ENCODE results near the gene MRPL50.

Gene MRPL50

DNA sequence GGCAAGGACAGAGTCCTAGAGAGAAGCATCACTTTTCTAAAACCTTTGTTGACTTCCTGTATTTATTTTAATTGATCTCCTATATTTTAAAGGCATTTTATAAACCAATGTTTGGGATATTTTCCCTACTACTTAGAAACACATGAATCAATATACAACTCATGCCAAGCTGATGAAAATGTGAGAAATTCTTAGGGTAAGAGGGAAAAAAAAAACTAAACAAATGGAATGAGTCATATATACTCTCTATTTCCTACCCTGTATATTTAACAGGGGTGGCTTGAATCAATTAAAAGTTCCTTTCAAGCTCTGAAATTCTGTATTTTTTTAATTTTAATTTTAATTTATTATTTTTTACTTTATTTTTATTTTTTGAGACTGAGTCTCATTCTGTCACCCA lies 33.2 kb downstream of the MRPL50 start:
- DNase-seq (ENCODE audit: low spot score), result no peak
- in situ Hi-C loops (cut with MboI; ENCODE audit: low sequenced_read_pairs, unreplicated experiment), result no loop called here
- TF ChIP-seq, protein P1, sequence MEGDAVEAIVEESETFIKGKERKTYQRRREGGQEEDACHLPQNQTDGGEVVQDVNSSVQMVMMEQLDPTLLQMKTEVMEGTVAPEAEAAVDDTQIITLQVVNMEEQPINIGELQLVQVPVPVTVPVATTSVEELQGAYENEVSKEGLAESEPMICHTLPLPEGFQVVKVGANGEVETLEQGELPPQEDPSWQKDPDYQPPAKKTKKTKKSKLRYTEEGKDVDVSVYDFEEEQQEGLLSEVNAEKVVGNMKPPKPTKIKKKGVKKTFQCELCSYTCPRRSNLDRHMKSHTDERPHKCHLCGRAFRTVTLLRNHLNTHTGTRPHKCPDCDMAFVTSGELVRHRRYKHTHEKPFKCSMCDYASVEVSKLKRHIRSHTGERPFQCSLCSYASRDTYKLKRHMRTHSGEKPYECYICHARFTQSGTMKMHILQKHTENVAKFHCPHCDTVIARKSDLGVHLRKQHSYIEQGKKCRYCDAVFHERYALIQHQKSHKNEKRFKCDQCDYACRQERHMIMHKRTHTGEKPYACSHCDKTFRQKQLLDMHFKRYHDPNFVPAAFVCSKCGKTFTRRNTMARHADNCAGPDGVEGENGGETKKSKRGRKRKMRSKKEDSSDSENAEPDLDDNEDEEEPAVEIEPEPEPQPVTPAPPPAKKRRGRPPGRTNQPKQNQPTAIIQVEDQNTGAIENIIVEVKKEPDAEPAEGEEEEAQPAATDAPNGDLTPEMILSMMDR (IDR thresholded peaks at IDR 0.05; ENCODE audit: borderline replicate concordance, control extremely low read depth, extremely low read depth, insufficient read depth, missing control alignments), result no peak

DNA sequence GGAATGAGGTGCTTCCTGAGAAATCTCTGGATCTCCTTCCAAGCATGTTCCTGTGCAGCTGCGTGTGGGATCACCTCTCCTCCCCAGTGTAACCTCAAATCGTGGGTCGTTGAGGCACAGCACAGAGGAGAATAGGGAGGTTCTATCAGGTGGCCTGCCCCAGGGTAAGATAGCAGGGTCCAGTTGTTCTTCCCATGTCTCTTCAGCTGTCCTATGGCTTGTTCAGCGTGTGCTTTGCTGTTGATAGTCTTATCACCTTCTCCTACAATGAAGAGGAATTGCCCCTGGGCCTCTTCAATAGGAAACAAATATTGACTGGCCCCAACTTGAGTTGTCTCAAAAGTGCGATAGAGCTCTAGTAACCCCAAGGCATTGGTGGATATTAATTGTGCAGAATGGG lies 36.0 kb downstream of the MRPL50 start:
- DNase-seq (ENCODE audit: low spot score), result no peak
- in situ Hi-C loops (cut with MboI; ENCODE audit: low sequenced_read_pairs, unreplicated experiment), result no loop called here
- TF ChIP-seq, protein P1 (IDR thresholded peaks at IDR 0.05; ENCODE audit: borderline replicate concordance, control extremely low read depth, extremely low read depth, insufficient read depth, missing control alignments), result no peak

DNA sequence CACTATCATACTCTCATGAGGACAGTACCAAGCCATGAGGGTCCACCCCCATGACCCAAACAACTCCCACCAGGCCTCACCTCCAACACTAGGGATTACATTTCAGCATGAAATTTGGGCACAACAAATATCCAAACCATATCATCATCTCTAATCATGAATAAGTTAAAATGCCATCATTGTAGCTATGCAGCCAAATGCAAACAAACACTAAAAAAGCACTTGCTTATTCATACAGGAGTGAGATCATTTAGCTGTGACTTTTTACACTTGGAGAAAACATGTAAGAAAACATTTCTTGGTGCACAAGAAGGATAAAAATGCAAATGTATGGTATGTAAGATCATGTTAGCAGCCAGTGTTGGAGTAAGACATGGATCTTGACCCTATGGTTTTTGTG lies 37.8 kb downstream of the MRPL50 start:
- TF ChIP-seq, protein P1 (IDR thresholded peaks at IDR 0.05; ENCODE audit: borderline replicate concordance, control extremely low read depth, extremely low read depth, insufficient read depth, missing control alignments), result no peak
- no peak for DNase-seq (ENCODE audit: low spot score)
- in situ Hi-C loops (cut with MboI; ENCODE audit: low sequenced_read_pairs, unreplicated experiment), result no loop called here

DNA sequence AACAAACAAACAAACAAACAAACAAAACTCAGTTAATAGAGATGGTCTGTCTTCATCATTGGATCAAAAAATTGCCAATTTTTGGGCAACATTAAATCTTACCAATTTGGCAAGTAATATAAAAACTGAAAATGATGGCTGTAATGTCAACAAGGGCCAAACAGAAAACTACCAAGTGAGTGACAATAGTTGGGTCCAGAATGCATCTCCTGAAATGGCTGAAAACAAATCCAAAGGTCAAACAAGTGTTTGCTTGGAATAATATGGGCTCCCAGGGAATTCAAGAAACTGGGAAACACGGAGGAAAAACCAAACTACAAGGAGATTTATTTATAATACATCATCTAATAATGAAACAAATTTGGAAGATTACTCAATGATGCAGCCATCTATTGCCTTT lies 38.7 kb downstream of the MRPL50 start:
- no peak for DNase-seq (ENCODE audit: low spot score)
- in situ Hi-C loops (cut with MboI; ENCODE audit: low sequenced_read_pairs, unreplicated experiment), result no loop called here
- TF ChIP-seq, protein P1 (IDR thresholded peaks at IDR 0.05; ENCODE audit: borderline replicate concordance, control extremely low read depth, extremely low read depth, insufficient read depth, missing control alignments), result no peak

DNA sequence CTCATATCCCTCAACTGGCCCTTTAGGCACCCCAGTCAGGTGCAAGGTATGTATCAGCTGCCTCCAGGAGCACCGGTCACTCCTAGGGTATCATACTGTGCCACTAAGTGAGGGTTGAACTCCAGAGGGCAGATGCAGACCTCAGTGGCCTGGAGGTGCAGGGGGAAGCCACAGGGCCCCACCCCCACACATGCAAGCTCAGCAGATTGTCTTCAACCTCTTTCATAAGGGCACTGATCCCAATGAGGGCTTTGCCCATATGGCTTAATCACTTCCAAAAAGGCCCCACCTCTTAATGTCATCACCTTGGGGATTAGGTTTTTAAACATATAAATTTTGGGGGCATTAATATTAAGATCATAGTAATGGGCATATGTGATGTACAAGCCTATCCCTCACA lies 41.8 kb downstream of the MRPL50 start:
- in situ Hi-C loops (cut with MboI; ENCODE audit: low sequenced_read_pairs, unreplicated experiment), result no loop called here
- no peak for DNase-seq (ENCODE audit: low spot score)
- TF ChIP-seq, protein P1 (IDR thresholded peaks at IDR 0.05; ENCODE audit: borderline replicate concordance, control extremely low read depth, extremely low read depth, insufficient read depth, missing control alignments), result no peak

DNA sequence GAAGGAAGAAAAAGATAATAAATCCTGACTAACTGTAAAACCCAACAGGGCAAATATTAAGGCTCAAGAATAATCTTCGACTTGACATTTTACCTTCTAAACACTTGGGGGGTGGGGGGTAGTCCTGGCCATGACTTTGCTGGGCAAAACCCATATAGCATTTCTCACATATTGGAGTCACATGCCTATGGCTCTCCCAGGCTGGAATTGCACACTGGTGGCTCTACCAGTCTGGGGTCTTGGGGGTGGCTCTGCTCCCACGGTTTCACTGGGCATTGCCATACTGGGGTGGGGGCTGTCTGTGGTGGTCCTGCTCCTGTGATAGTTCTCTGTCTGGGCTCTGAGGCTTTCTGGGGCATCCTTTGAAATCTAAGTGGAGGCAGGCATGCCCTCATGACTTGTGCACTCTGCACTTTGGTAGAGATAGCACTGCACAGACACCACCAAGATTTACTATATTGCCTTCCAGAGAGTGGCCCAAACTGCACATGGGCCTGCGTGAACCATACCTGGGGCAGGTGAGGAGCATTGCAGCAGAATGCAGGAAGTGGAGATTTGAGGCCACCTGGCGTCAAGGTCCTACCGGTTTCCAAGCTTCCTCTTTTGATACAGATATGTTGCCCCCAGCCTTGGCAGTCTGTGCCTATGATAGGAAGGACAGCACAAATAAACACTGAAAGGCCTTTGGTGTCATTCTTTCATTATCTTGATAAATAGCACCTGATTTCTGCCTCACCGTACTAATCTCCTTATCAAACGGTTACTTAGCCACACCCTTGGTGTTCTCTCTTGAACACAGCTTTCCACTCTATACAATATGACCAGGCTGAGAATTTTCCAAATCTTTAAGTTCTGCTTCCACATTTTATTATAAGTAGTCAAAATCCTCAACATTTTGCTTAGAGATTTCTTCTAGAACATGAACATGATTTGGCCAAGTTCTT lies 43.4 kb downstream of the MRPL50 start:
- in situ Hi-C loops (cut with MboI; ENCODE audit: low sequenced_read_pairs, unreplicated experiment), result no loop called here
- no peak for DNase-seq (ENCODE audit: low spot score)
- TF ChIP-seq, protein P1 (IDR thresholded peaks at IDR 0.05; ENCODE audit: borderline replicate concordance, control extremely low read depth, extremely low read depth, insufficient read depth, missing control alignments), result no peak
